Measurements from ENCODE around the gene CCDC126.
A peak's percentile ranks its signal among the peaks of the same experiment; 100 is the strongest.
"Not testable (repeated sequence)": the region's sequence is repeated elsewhere in the genome, so short reads cannot be mapped to it uniquely, and the experiment has no call there.

CCDC126 gene, protein sequence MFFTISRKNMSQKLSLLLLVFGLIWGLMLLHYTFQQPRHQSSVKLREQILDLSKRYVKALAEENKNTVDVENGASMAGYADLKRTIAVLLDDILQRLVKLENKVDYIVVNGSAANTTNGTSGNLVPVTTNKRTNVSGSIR

DNA sequence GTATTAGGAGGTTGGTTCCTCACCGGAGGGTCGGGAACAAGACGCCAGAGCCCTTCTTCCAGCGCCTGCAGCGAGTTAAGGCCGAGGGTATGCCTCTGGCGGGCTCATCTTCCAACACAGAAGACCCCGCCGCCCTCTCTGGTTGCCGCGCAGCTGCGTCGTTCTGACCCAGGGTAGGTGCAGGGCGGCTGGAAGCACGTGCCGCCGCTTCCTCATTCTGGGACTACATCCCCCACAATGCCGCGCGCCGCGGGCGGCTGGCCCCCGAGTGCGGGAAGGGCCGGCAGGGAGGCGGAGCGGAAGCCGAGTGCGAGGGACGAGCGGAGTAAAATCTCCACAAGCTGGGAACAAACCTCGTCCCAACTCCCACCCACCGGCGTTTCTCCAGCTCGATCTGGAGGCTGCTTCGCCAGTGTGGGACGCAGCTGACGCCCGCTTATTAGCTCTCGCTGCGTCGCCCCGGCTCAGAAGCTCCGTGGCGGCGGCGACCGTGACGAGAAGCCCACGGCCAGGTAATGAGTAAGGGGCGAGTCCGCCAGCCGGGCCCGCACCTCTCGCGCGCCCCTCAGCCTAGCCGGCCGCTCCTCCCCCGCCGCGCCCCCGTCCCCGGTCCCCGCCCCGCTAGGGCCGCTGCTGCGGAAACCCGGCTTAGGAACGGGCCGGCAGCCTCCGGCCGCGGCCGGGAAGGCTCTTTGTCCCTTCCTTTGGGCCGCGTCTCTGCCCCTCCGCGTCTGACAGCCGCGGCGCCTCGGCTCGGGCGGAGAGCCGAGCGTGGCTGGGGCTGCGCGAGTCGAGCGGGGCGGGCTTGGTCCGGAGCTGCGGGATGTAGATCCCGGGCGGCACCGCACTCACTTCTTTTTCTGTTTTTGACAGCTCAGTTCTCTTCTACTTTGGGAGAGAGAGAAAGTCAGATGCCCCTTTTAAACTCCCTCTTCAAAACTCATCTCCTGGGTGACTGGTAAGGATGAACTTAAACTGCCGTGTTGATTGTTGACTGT is at the start of gene CCDC126:
Gene CCDC126, plus strand, starts transcription at position 289 of the 998 bp plus-strand sequence. CDS start 13,934 bp downstream, outside the sequence.
- peak; percentile 71 for DNase-seq

DNA sequence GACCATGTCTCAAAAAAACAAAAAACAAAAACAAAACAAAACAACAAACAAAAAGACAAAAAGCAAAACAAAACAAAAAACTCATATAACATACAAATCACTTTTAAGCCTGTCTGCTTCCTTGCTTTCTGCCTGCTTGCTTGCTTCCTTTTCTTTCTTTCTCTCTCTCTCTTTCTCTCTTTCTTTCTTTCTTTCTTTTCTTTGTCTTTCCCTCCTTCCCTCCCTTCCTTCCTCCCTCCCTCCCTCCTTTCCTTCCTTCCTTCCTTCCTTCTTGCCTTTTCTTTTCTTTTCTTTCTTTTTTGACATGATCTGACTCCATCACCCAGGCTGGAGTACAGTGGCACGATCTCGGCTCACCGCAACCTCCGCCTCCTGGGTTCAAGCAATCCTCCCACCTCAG is 49.5 kb upstream of the CCDC126 start:
- no peak for DNase-seq

DNA sequence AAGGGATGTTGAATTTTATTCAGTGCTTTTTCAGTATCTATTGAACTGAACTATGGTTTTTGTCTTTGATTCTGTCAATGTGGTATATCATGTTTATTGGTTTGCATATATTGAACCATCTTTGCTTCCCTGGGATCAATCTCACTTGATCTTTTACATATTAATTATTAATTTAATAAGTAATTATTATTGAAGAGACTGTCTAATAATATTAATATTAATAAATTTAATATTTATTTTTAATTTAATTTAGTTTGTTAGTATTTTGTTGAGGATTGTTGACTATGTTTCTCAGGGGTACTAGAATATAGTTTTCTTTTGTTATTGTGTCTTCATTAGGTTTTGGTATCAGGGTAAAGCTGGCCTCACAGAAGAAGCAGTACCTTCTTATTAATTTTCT is 38.9 kb upstream of the CCDC126 start:
- no peak for DNase-seq

DNA sequence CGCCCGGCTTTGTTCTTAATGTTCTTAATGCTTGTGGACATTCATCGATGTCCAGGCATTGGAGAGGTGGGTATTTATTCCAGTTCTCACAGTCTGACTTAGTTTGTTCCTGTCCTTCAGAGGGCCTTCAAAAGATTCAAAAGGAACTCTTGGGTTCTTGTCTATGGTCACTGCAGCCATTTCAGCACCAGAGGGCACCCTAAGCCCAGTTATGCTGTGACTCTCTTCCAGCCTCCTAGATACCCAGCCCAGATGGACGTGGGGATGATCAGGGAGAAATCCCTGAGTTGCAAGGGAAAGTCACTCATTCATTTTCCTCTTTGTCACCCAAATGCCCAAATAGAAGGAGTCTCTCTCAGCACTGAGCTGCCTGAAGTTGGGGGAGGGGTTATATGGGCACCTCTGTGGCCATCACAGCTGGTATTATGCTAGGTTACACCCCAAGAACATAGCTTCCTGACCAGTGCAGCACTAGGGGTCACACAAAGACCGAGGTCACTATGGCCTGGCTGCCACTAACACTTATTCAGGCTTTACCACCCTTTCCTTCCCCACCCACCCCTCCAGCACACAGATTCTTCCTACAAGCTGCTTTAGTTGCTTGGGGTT is 26.5 kb upstream of the CCDC126 start:
- peak; percentile 39 for DNase-seq

DNA sequence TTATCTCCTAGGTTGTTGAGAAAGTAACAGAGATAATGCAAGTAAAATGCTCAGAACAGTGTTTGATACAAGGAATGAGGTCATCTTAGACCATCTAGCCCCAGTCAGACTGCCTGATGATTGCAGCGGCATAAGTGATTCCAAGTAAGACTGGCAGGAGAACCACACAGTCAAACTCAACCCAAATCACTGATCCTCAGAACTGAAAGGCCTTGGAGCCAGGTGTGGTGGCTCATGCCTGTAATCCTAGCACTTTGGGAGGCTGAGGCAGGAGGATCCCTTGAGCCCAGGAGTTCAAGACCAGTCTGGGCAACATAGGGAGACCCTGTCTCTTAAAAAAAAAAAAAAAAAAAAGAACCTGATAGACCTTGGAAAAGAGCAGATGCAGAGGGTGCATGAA is 15.2 kb upstream of the CCDC126 start:
- DNase-seq, result not testable (repeated sequence)

DNA sequence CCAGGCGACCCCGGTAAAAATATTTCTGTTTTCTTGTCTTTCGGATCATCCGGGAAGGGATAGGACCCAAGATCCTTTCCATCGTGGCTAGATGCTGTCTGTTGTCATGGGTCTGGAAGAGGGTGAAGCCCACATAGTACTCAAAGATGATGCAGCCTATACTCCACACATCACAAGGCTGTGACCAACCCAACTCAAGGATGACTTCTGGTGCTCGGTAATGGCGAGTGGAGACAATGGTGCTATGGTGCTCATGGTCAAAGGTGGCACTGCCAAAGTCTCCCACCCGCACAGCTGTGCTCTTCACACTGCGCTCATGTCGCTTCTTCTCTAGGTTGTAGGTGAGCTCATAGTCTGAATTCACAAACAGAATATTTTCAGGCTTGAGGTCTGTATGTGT is 11.9 kb upstream of the CCDC126 start:
- DNase-seq, result not testable (repeated sequence)

DNA sequence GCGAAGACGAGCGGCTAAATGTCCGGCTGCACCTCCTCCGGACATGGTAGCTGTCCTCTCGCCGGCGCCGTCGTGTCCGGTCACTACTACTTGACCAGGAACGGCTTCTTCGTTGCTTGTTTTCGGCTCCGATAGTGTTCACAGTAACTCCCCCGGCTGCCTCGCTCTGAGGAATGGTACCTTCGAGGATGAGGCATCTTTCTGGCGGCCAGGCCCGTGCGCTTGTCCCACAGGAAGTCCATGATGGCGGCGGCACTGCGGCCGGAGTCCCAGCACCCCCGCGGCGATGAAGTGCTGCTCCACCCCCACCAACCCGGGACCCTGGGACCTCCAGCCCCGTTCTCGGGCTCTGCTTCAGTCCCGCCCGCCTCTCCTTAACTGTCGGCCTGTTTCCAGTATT is 11.0 kb upstream of the CCDC126 start:
- DNase-seq, result no peak

DNA sequence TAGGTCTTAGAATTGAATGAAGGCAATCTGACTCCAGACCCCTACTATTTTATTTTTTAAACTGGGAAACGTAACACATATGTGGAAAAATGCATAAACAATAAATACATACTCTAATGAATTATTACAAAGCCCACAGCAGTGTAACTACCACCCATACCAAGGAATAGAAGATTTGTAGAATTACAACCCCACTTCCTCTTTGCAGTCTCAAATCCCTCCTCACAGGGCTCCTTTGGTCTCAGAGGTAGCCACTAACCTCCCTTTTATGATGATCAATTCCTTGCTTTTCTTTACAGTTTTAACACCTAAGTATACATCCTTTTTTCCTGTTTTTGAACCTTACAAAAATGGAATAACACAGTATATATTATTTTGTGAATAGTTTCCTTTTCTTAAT is 6.7 kb upstream of the CCDC126 start:
- no peak for DNase-seq

DNA sequence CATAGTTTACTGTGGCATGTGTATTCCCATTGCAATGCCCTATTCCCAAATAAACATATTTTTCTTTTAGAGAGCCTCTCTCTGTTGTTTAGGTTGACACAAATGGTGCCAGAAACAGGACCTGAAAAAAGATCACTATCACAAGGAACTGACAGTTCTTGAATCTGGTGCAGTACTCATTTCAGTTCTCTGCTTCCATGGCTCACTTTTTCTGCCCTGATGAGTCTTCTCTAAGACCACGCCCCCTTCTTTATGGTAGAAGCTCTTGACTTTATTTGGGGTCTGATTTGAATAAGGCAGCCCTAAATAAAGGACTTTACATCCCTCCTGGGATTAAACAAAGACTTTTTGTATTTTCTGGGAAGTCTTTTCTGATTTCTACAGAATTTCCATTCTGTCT is 3.5 kb upstream of the CCDC126 start:
- DNase-seq, result no peak

DNA sequence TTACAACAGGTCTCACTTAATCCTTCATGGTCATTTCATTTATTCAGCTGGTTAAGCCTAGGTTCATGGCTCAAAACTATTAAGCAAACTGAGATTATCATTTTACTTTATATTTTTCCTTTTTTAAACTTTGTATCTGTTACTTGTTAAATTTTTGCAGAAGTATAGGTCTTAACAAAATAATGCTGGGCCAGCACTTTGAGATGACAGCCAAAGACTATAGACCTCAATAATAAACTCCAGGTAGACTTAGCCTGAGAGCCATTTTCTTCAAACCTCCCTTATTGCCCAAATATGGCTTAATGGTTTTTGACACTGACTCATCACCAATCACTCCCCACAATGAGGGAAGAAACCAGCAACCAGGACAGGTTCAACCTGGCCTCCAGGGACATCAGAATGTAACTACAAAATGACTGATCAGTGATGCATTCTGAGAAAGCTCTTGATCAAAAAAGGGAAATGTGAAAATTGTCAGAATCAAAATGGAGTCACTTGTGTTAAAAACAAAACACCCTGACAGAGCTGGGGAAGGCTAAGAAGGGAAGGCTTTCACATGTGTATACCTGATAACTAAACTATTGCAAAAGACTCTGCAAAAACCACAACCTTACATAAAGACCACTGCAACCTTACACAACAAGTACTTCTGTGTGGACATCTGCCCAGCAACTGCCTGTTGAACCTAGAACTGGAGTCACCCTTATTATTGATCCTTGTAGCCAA is 2.1 kb upstream of the CCDC126 start:
- no peak for DNase-seq

DNA sequence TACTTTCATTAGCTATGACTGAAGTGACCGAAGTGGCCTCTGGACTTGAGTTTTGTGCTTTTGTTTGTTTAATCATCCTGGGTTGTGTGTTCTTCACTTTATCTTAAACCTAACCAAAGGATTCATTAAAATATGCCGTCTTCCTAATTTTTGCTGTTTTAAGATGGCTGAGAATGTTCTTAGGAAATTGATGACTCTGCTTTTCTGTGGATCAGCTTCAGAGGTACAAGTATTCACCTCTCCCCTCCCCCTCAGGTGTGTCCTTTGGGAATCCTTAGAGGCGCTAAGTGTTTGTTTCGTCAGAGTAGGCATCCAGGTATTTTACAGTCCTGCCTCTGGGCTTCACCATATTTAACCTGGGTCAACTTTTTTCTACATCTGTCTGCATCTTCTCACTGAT is 1.1 kb downstream of the CCDC126 start:
- no peak for DNase-seq

DNA sequence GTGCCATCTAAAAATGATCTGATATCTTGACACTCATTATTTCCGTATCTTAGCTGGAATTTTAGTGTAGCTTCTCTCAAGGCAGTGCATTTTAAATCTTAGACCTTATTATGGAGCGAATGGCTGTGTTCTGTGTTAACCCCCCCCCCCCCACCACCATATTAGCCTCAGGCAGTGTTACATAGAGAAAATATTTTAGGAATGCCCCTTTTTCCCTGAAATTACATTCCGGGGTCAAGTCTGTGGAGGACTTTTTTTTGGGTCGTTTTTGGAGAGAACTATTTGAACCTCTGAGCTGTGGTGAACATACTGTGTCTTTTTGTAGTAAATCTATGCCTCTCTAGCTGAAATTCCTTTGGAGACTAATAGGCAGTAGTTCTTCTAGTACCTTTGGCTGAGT is 3.1 kb downstream of the CCDC126 start:
- no peak for DNase-seq

DNA sequence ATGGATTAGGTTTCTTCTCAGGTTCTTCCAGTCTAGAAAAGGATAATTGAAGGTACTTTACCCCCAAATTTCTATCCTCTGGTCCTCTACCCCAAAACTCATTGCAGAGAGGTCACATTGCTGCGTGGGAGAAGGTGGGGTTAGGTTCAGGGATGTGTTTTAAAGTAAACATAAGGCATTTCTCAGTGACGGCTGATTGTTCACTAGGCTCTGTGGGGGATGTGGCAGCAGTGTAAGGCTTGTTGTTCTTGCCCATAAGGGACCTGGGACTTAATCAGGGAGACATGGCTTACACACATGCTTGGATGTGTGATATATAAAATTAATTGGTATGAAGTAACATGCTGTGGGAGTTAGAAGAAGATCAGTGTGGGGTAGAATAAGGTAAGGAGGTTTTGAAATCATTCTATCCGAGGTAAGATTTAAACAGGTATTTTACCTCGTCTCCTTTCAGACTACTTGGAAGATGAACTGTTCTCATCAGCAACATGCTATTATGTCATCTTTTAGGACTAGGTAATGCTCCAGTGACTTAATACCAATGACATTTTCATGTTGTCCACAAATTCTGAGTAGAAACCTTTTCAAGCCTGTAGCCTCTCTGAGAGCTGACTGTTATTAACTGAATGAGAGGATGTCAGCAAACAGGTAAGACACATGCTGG is 6.6 kb downstream of the CCDC126 start:
- DNase-seq, result no peak

DNA sequence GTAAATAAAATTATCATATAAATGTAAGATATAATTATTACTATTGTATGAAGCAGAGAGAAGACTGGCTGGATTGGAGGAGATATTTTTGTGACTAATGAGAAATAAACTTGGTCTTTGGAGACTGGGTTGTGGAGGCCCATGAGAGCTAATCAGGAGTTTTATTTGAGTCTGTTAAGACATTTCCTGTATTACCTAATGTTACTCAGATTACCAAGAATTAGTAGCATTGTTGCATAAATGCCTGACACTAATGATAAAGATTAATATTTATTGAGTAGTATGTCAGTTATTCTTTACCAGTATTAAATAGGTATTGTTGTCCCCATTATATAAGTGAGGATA is 7.1 kb downstream of the CCDC126 start:
- no peak for DNase-seq

DNA sequence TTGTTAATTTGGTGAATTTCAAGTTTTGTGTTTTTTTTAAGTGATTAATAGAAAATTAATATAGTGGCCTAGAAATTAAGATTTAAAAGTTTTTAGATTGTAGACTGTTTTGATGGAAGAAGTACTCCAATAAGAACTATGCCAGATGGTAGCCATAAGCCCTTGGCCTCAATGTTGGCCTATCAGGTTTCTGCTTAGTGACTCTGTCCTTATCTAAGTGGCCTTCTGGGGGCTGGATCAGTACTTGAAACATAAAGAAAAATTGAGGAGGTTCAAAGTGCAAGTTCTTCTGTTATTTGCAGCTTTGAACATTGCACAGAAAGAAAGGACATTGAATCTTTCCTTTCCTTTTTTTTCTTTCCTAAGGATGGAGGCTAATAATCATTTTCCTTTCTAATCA is 9.9 kb downstream of the CCDC126 start:
- DNase-seq, result no peak

DNA sequence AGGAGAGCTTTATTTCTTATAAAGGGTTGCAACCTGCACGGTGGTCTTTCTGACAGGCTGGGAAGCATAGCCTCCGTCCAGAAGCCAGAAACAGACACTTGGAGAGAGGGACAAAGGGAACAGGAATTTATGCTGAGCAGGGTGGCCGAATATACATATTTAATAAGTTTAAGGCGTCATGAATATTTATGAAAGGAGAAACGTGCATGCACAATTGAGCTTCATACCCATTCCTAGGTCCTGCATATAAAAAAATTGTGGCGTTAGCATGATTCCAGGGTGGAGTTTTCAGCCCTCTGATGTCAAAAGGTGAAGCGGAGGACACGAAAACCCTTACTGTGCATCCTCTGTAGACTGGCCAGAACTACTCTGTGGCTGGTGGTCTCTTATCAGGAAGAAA is 10.7 kb downstream of the CCDC126 start:
- no peak for DNase-seq

DNA sequence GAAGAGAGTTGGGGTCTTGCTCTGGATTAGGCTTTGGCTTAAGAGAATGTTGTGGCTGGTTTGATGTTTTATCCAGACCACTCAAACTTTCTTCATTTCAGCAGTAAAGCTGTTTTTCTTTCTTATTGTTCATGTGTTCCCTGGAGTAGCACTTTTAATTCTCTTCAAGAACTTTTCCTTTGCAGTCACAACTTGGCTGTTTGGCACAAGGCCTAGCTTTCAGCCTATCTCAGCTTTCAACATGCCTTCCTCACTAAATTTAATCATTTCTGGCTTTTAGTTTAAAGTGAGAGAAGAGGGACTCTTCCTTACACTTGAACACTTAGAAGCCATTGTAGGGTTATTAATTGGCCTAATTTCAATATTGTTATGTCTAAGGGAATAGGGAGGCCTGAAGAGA is 18.1 kb downstream of the CCDC126 start:
- DNase-seq, result no peak

DNA sequence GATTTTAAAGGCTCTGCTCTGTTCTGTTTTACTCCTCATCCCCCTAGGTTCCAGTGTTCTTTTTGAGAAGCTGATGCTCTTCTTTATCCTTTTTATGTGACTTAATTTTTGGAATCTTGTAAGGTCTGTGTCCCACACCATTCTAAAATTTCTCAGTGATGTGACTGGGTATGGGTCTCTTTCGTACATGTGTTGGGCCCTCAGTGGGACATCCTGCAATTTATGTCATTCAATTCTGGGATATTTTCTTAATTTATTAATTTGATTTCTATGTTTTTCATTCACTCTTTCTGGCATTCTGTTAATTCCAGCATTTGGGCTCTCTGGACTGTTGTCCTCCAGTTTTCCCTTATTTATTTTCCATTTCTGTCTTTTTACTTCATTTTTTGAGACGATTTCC is 19.4 kb downstream of the CCDC126 start:
- no peak for DNase-seq

DNA sequence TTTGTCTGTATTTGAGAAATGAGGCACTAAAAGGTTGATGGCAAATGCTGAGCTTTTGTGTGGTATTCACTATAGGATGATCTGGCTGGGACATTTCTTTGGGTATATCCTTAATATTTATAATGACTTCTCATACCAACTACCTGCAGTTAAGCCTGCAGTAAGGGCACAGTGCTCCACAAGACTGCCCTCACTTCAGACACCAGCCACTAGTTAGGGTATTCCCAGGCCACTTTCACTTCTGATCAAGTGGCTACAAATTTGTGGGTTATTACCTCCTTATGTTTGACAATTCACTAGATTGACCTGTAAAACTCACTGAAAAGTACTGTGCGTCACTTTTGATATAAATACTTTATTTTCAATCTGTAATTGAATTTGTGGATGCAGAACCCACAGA is 20.3 kb downstream of the CCDC126 start:
- no peak for DNase-seq

DNA sequence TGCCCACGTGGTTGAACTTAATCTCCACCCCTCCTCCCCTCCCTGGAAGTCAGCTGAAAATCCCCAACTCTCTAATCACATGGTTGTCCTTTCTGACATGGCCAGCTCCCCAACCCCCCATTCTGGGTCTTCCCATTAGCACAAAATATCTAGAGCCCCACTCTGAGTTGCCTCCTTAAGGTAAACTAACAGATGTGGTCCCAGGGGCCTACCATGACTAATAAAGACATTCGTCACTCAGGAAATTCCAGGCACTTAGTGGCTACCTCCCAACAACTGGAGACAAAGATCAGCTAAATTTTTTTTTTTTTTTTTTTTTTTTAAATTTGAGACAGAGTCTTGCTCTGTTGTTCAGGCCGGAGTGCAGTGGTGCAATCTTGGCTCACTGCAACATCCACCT is 21.1 kb downstream of the CCDC126 start:
- DNase-seq, result no peak

DNA sequence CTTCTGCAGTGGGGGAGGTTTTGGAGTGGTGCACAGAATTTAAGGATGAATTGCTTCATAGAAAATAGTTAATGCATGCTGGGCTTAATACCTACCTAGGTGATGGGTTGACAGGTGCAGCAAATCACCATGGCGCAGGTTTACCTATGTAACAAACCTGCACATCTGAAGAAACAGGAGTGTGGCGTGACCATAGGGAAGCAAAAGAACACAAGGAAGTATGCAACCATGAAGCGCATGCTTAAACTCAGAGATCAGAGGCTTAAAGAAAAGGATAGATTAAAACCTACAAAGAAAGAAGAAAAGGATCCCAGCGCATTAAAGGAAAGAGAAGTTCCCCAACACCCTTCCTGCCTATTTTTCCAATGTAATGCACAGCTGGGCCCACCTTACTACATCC is 22.0 kb downstream of the CCDC126 start:
- no peak for DNase-seq

DNA sequence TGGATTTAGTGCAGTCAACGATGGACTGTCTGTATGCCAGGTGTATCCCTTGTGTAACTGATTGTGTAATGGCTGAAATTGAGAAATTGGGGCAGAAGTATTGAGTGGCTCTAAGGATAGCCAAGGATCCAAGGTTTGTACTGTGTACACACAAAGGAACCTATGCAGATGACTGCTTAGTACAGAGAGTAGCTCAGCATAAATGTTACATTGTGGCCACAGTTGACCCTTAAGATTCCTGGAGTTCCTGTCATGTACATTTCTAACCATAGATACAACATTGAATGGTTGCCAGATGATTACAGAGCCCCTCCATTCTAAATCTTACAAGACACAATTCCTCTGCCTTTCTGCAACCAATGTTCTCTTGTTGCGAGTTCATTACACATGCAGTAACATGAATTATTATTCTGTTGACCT is 25.3 kb downstream of the CCDC126 start:
- no peak for DNase-seq

DNA sequence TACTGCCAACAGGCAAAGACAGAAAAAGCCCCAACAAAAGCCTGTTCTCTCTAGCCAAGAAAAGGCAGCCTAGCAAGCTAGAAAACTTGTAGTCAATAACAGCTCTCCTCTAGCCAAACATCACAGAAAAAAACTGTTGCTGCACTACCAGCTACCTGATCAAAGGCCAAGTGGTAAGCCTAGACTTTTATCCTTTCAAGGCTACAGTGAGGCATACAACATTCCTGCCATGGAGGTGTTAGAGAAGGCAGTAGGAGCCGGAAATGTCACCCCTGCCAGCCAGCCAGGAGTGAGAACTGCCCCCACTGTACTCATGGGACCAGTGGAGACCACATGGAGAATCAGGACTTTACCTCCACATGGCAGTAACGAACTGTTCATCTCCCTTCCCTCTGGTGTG is 31.2 kb downstream of the CCDC126 start:
- DNase-seq, result no peak
